Parathyroid adenoma (tissue), 2 donors: ENCODE measurements around the gene NCKAP5.

Experiments
- H2AFZ ChIP-seq: fragments of 300-600 bp; sonication (generic); one replicate; pipeline ENCODE4 v1.7.0; 2017; ENCODE audit warnings: antibody characterized with exemption, mild to moderate bottlenecking
- H3K27ac ChIP-seq: fragments of 300-600 bp; sonication (generic); one replicate; pipeline ENCODE4 v1.7.0; 2017
- H3K27me3 ChIP-seq: fragments of 300-600 bp; sonication (generic); one replicate; pipeline ENCODE4 v1.7.0; 2017; ENCODE audit warnings: low read length; ENCODE audit not compliant: control insufficient read depth, insufficient read depth
- H3K36me3 ChIP-seq: fragments of 300-600 bp; sonication (generic); one replicate; pipeline ENCODE4 v1.7.0; 2017; ENCODE audit warnings: low read length; ENCODE audit not compliant: control insufficient read depth, insufficient read depth
- H3K4me1 ChIP-seq: fragments of 300-600 bp; sonication (generic); one replicate; pipeline ENCODE4 v1.7.0; 2017; ENCODE audit warnings: control low read depth
- H3K4me2 ChIP-seq: fragments of 300-600 bp; sonication (generic); one replicate; pipeline ENCODE4 v1.7.0; 2017; ENCODE audit warnings: low read length
- H3K4me3 ChIP-seq: fragments of 300-600 bp; sonication (generic); one replicate; pipeline ENCODE4 v1.7.0; 2017; ENCODE audit warnings: low read depth, low read length
- H3K79me2 ChIP-seq: fragments of 300-600 bp; sonication (generic); one replicate; pipeline ENCODE4 v1.7.0; 2017; ENCODE audit warnings: control low read depth
- H3K9ac ChIP-seq: fragments of 300-600 bp; sonication (generic); one replicate; pipeline ENCODE4 v1.7.0; 2017; ENCODE audit warnings: mild to moderate bottlenecking
- H3K9me3 ChIP-seq: fragments of 300-600 bp; sonication (generic); one replicate; pipeline ENCODE4 v1.7.0; 2017; ENCODE audit warnings: low read length; ENCODE audit not compliant: control insufficient read depth
- TF ChIP-seq, protein P1 (sequence below): fragments of 300-600 bp; sonication (generic); IDR thresholded peaks from one replicate; pipeline ENCODE4 v1.7.0; 2017; ENCODE audit warnings: antibody characterized with exemption, mild to moderate bottlenecking
- donor health status: primary hyperparathyroidism.

Gene NCKAP5

DNA sequence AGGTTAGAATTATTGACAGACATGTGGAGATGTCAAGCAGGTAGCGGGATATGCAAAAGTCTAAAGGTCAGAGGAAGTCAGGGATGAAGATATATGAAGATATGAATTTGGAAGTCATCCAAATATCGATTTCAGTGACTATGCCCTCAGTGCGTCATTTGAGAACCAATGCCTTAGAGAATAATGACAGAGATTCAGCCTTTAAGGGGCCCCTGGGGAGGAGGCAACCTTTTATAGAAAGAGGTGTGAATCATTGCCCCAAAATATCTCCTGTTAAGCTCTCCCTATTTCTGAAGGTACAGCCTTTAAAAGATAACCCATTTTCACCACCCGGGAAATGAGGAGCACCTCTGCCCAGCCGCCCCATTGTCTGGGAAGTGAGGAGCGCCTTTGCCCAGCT is 223.4 kb downstream of the NCKAP5 start:
- no peak overlapping the region for H3K27ac ChIP-seq
- no peaks in the 10 kb centered on the region for H3K9me3 ChIP-seq
- no peaks in the 10 kb centered on the region for H3K27me3 ChIP-seq
- H3K4me1 ChIP-seq: no peaks in the 10 kb centered on the region
- H3K79me2 ChIP-seq: no peaks in the 10 kb centered on the region
- H3K4me2 ChIP-seq: no peak overlapping the region
- TF ChIP-seq, protein P1, sequence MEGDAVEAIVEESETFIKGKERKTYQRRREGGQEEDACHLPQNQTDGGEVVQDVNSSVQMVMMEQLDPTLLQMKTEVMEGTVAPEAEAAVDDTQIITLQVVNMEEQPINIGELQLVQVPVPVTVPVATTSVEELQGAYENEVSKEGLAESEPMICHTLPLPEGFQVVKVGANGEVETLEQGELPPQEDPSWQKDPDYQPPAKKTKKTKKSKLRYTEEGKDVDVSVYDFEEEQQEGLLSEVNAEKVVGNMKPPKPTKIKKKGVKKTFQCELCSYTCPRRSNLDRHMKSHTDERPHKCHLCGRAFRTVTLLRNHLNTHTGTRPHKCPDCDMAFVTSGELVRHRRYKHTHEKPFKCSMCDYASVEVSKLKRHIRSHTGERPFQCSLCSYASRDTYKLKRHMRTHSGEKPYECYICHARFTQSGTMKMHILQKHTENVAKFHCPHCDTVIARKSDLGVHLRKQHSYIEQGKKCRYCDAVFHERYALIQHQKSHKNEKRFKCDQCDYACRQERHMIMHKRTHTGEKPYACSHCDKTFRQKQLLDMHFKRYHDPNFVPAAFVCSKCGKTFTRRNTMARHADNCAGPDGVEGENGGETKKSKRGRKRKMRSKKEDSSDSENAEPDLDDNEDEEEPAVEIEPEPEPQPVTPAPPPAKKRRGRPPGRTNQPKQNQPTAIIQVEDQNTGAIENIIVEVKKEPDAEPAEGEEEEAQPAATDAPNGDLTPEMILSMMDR: no peak
- H3K9ac ChIP-seq: no peak overlapping the region
- no peak overlapping the region for H3K4me3 ChIP-seq
- H3K36me3 ChIP-seq: no peaks in the 10 kb centered on the region
- H2AFZ ChIP-seq: no peak overlapping the region

- TF ChIP-seq, protein P1: no peak
- no peaks in the 10 kb centered on the region for H3K9me3 ChIP-seq
Measured at GRCh38 chr2:133343018-133343352, 225.3 kb downstream of the NCKAP5 start.

DNA sequence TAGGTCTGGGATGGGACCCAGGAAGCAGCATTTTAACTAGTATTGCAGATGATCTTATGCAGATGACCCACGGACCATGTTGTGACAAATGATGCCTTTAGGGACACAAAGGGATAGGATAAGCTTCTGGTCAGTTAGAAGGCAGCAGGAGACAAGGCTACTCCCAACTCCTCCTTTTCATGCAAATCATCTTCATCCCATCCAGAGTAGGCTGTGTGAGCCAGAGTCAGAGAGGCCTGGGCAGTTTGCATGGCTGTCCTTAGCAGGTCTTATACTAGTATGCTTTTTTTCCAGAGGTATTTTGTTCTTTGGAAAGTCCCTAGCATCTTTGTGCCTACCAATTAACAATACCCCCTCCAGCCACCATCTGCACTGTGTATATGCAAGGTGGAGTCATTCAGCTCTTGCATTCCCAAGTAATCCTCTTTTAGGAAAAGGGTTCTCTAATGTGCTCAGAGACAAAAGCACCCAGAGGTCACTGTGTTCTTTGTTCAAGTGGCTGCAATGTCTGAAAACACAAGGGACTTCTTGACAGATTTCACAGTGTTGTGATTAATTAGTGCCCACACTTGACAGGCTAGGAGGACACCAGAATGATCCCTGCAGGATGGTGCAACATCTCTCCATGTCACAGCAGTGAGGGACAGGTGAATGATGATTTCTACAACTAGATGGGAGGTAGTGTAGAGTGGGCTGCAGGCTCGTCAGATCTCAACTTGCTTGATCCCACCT is 225.8 kb downstream of the NCKAP5 start:
- Histone ChIP-seq H3K4me2 (no peak overlapping the region), H3K4me3 (no peak overlapping the region), H3K9me3 (no peaks in the 10 kb centered on the region), H3K4me1 (no peaks in the 10 kb centered on the region), H3K27me3 (no peaks in the 10 kb centered on the region), H3K27ac (no peak overlapping the region), H3K79me2 (no peaks in the 10 kb centered on the region), H2AFZ (no peak overlapping the region), H3K36me3 (no peaks in the 10 kb centered on the region), H3K9ac (no peak overlapping the region)
- TF ChIP-seq, protein P1: no peak

More at GRCh38 chr2:133343018-133343352, 225.3 kb downstream of the NCKAP5 start:
- Histone ChIP-seq H3K4me2 (no peak overlapping the region), H3K79me2 (no peaks in the 10 kb centered on the region), H3K9ac (no peak overlapping the region), H2AFZ (no peak overlapping the region), H3K4me1 (no peaks in the 10 kb centered on the region), H3K4me3 (no peak overlapping the region), H3K27me3 (no peaks in the 10 kb centered on the region), H3K36me3 (no peaks in the 10 kb centered on the region), H3K27ac (no peak overlapping the region)

GRCh38 chr2:133341575-133341974 is 226.7 kb downstream of the NCKAP5 start:
- H3K36me3 ChIP-seq: no peaks in the 10 kb centered on the region
- H3K4me3 ChIP-seq: no peak overlapping the region
- TF ChIP-seq, protein P1: no peak
- H3K9me3 ChIP-seq: no peaks in the 10 kb centered on the region
- H2AFZ ChIP-seq: no peak overlapping the region
- no peak overlapping the region for H3K9ac ChIP-seq
- no peaks in the 10 kb centered on the region for H3K79me2 ChIP-seq
- no peak overlapping the region for H3K27ac ChIP-seq
- no peaks in the 10 kb centered on the region for H3K27me3 ChIP-seq
- H3K4me1 ChIP-seq: no peaks in the 10 kb centered on the region
- H3K4me2 ChIP-seq: no peak overlapping the region

- H3K4me1 ChIP-seq: no peaks in the 10 kb centered on the region
- H2AFZ ChIP-seq: no peak overlapping the region
- no peaks in the 10 kb centered on the region for H3K9me3 ChIP-seq
- no peak overlapping the region for H3K27ac ChIP-seq
- no peaks in the 10 kb centered on the region for H3K79me2 ChIP-seq
- TF ChIP-seq, protein P1: no peak
- no peak overlapping the region for H3K4me3 ChIP-seq
- H3K4me2 ChIP-seq: no peak overlapping the region
- no peak overlapping the region for H3K9ac ChIP-seq
- no peaks in the 10 kb centered on the region for H3K27me3 ChIP-seq
- H3K36me3 ChIP-seq: no peaks in the 10 kb centered on the region
Measured at GRCh38 chr2:133338224-133338623, 230.0 kb downstream of the NCKAP5 start.
